Adrenal gland (tissue), 12 donors: Measurements from ENCODE around the gene SRSF9. TPM values are rescaled to one million over a fixed set of nuclear protein-coding genes. Genes with fewer than 3 reads are reported as not detected.

Source experiments
- DNase-seq, 7 donors: peaks; one replicate each; pipeline ENCODE4 v3.0.0-alpha.2; 2019 to 2020
- H3K27ac ChIP-seq, 5 donors: fragments of 200-600 bp; sonication (generic) in 4 of 5; 1 replicate in 3 of 5; 2 replicates in 2 of 5; pipeline versions ENCODE4 v1.5.1 to v1.8.0; 2016 to 2020; ENCODE audit warnings: mild to moderate bottlenecking in 1 of 5
- H3K27me3 ChIP-seq: fragments of 200-600 bp; 2 replicates; pipeline ENCODE4 v1.8.0; 2021
- H3K36me3 ChIP-seq, 2 donors: fragments of 200-600 bp; replicated peaks in 1 of 2; 1 replicate in 1 of 2; 2 replicates in 1 of 2; pipeline versions ENCODE4 v1.5.1 to v1.8.0; 2018 to 2022
- H3K4me1 ChIP-seq, 2 donors: fragments of 200-600 bp; replicated peaks in 1 of 2; 1 replicate in 1 of 2; 2 replicates in 1 of 2; pipeline versions ENCODE4 v1.5.1 to v1.8.0; 2018 to 2021
- H3K4me3 ChIP-seq, 4 donors: fragments of 200-600 bp; sonication (generic) in 3 of 4; one replicate each; pipeline ENCODE4 v1.5.1; 2016 to 2018
- H3K9me3 ChIP-seq, 3 donors: fragments of 200-600 bp; sonication (generic) in 1 of 3; replicated peaks in 1 of 3; 1 replicate in 2 of 3; 2 replicates in 1 of 3; pipeline versions ENCODE4 v1.5.1 to v1.8.0; 2016 to 2021
- CTCF ChIP-seq, 6 experiments: fragments of 450-650 bp in 4 of 6; fragments of 200-600 bp in 2 of 6; sonication (generic) in 1 of 6; IDR thresholded peaks; 1 replicate in 5 of 6; 2 replicates in 1 of 6; pipeline versions ENCODE4 v1.5.1 to v1.8.0; 2016 to 2021; ENCODE audit warnings: antibody characterized with exemption in 6 of 6, mild to moderate bottlenecking in 2 of 6, moderate library complexity in 1 of 6
- POLR2A ChIP-seq, 2 donors: fragments of 450-650 bp; IDR thresholded peaks; one replicate each; pipeline ENCODE4 v1.6.1; 2017; ENCODE audit warnings: antibody characterized with exemption in 2 of 2, mild to moderate bottlenecking in 2 of 2, moderate library complexity in 1 of 2
- WGBS, 4 donors: extraction: QIAGEN DNeasy Blood & Tissue Kit in 2 of 4; methylation state at CpG; one replicate each; pipeline versions ENCODE4 v1.1.5 to v1.1.7; 2013 to 2017; 5-methylcytosine and 5-hydroxymethylcytosine counted together
- intact Hi-C, 2 donors: fragments of 100-400 bp; cut with DNase I; formaldehyde crosslinking; loops; one replicate each; pipeline versions ENCODE4 v1.14.1 to v1.15.0; 2022 to 2023
- polyA plus RNA-seq, 3 donors: library from polyadenylated mRNA; stranded (reverse); fragments of 200-250 nt in 2 of 3; fragments of 350-450 nt in 1 of 3; fragmentation: Illumina TruSeq in 1 of 3; extraction: RNeasy Lipid Tissue Mini Kit (QIAGEN cat#74804) in 1 of 3; gene quantifications; one replicate each; pipeline ENCODE4 v1.2.3, GENCODE V29; 2013 to 2014
- small RNA-seq, 2 donors: library from RNA; depleted of rRNA; stranded (forward); fragments of <200 nt; gene quantifications; one replicate each; pipeline ENCODE3, GENCODE V24; 2016
- total RNA-seq, 9 donors: library from RNA; depleted of rRNA in 4 of 9; stranded (reverse); fragments of >200 nt in 4 of 9; fragments of 120-200 nt in 1 of 9; fragmentation: NEBNext Ultra II Directional in 1 of 9; extraction: Animal tissue kit (Norgen Biotek cat#: 25700) in 1 of 9; gene quantifications; one replicate each; pipeline versions ENCODE4 v1.1.0 to v1.2.4, GENCODE V29; 2013 to 2023
- donor health status: healthy with polysubstance abuse.
- donor health status: Bipolar disorder and iron deficiency.
- donor health status: DM: yes; HTN: yes; CAD: no.
- donor health status: DM: no; HTN: no; CAD: no.
- donor health status: DM: no; HTN: no; CAD: no.
- donor health status: DM: yes; HTN: yes; CAD: no.

SRSF9 gene
- total and polyA plus RNA-seq, 12 donors, result 55.5 to 206 (median 112) TPM

GRCh38 chr12:120413901-120414695 lies 55.5 kb downstream of the SRSF9 start:
- Histone ChIP-seq H3K36me3 (no peaks in the 10 kb centered on the region), H3K4me1 (peaks cover 5 to 7% of the 10 kb centered on the region in 2 donors), H3K9me3 (no peaks in the 10 kb centered on the region), H3K27ac (peak overlapping the region in 2 of 5 donors; percentile 19 to 73), H3K27me3 (no peaks in the 10 kb centered on the region), H3K4me3 (no peak overlapping the region)
- intact Hi-C loops, result no loop called here
- TF ChIP-seq POLR2A (IDR thresholded peaks at IDR 0.05), result no peak
- no peak for TF ChIP-seq CTCF (IDR thresholded peaks at IDR 0.05)
- 31 to 41% (median 36%) methylated on average over 4 to 13 of the region's 13 CpGs for WGBS, 4 donors
- DNase-seq, result peak; percentile 30 to 68 (median 62)

GRCh38 chr12:120412421-120412820 lies 57.1 kb downstream of the SRSF9 start:
- H3K4me3 ChIP-seq, result no peak overlapping the region
- no peaks in the 10 kb centered on the region for H3K27me3 ChIP-seq
- H3K9me3 ChIP-seq, result no peaks in the 10 kb centered on the region
- DNase-seq, result no peak
- WGBS, 4 donors, result 78 to 87% (median 84%) methylated on average over 7 of the region's 7 CpGs
- H3K4me1 ChIP-seq, result peaks cover 5 to 7% of the 10 kb centered on the region in 2 donors
- H3K36me3 ChIP-seq, result no peaks in the 10 kb centered on the region
- no peak overlapping the region for H3K27ac ChIP-seq
- intact Hi-C loops, result no loop called here
- no peak for TF ChIP-seq POLR2A (IDR thresholded peaks at IDR 0.05)
- TF ChIP-seq CTCF (IDR thresholded peaks at IDR 0.05), result no peak

Small RNAs within 50 kb of the gene (small RNA-seq; reads per million reads assigned to genes)
- 0 reads per million in 2 donors for gene RF00019

Other genes with a start within 250 kb of the SRSF9 start
- 100 to 1,000 TPM in 4 of 9 donors, 10 to 100 TPM in 5; 12.5 to 156 (median 66.5) TPM for gene PXN, start 204.0 kb downstream of the SRSF9 start, total RNA-seq
- gene PXN, start 204.0 kb downstream of the SRSF9 start, polyA plus RNA-seq, result 100 to 1,000 TPM in 2 of 3 donors, 10 to 100 TPM in 1; 79.9 to 142 (median 123) TPM
- gene RNU4-2, start 177.8 kb downstream of the SRSF9 start, total RNA-seq, result 1,000 to 10,000 TPM in 5 of 9 donors, under 1 TPM in 4; under 0.01 to 8,354 (median 4,817) TPM
- not detected for gene RNU4-2, start 177.8 kb downstream of the SRSF9 start, polyA plus RNA-seq
- gene RNU4-1, start 176.5 kb downstream of the SRSF9 start, total RNA-seq, result 1,000 to 10,000 TPM in 5 of 9 donors, under 1 TPM in 3, not detected in 1; under 0.01 to 4,330 (median 1,627) TPM
- gene RNU4-1, start 176.5 kb downstream of the SRSF9 start, polyA plus RNA-seq, result not detected
- gene SIRT4, start 167.4 kb downstream of the SRSF9 start, total RNA-seq, result 10 to 100 TPM in 2 of 9 donors, 1 to 10 TPM in 7; 1.9 to 16.8 (median 7.4) TPM
- 1 to 10 TPM; 2.9 to 5.1 (median 3.6) TPM for gene SIRT4, start 167.4 kb downstream of the SRSF9 start, polyA plus RNA-seq
- 10 to 100 TPM in 1 of 9 donors, 1 to 10 TPM in 7, not detected in 1; 1.3 to 17.2 (median 4.9) TPM for gene PLA2G1B, start 142.0 kb downstream of the SRSF9 start, total RNA-seq
- gene PLA2G1B, start 142.0 kb downstream of the SRSF9 start, polyA plus RNA-seq, result 10 to 100 TPM in 1 of 3 donors, 1 to 10 TPM in 2; 4.0 to 18.7 (median 4.9) TPM
- 10 to 100 TPM in 3 of 9 donors, 1 to 10 TPM in 5, under 1 TPM in 1; 0.87 to 24.2 (median 6.9) TPM for gene MSI1, start 100.6 kb downstream of the SRSF9 start, total RNA-seq
- 1 to 10 TPM in 2 of 3 donors, under 1 TPM in 1; 0.88 to 8.8 (median 6.6) TPM for gene MSI1, start 100.6 kb downstream of the SRSF9 start, polyA plus RNA-seq
- gene COX6A1, start 31.6 kb downstream of the SRSF9 start, total RNA-seq, result 1,000 to 10,000 TPM in 1 of 9 donors, 100 to 1,000 TPM in 8; 378 to 1,017 (median 716) TPM
- 1,000 to 10,000 TPM in 1 of 3 donors, 100 to 1,000 TPM in 2; 504 to 1,577 (median 661) TPM for gene COX6A1, start 31.6 kb downstream of the SRSF9 start, polyA plus RNA-seq
- gene TRIAP1, start 23.4 kb downstream of the SRSF9 start, total RNA-seq, result 10 to 100 TPM in 8 of 9 donors, 1 to 10 TPM in 1; 8.2 to 53.5 (median 19.9) TPM
- gene TRIAP1, start 23.4 kb downstream of the SRSF9 start, polyA plus RNA-seq, result 10 to 100 TPM; 19.2 to 35.6 (median 19.9) TPM
- gene GATC, start 23.3 kb downstream of the SRSF9 start, total RNA-seq, result 10 to 100 TPM; 21.9 to 43.6 (median 32.4) TPM
- gene GATC, start 23.3 kb downstream of the SRSF9 start, polyA plus RNA-seq, result 10 to 100 TPM in 1 of 3 donors, 1 to 10 TPM in 2; 9.0 to 29.8 (median 9.3) TPM
- gene DYNLL1, start 26.4 kb upstream of the SRSF9 start, total RNA-seq, result 100 to 1,000 TPM; 168 to 463 (median 304) TPM
- 100 to 1,000 TPM; 301 to 378 (median 335) TPM for gene DYNLL1, start 26.4 kb upstream of the SRSF9 start, polyA plus RNA-seq
- 10 to 100 TPM; 24.9 to 74.4 (median 34.9) TPM for gene COQ5, start 59.4 kb upstream of the SRSF9 start, total RNA-seq
- gene COQ5, start 59.4 kb upstream of the SRSF9 start, polyA plus RNA-seq, result 10 to 100 TPM; 31.9 to 46.6 (median 34.2) TPM
- 100 to 1,000 TPM in 8 of 9 donors, 10 to 100 TPM in 1; 99.9 to 366 (median 237) TPM for gene RNF10, start 64.6 kb upstream of the SRSF9 start, total RNA-seq
- 100 to 1,000 TPM; 194 to 741 (median 572) TPM for gene RNF10, start 64.6 kb upstream of the SRSF9 start, polyA plus RNA-seq
- gene POP5, start 111.7 kb upstream of the SRSF9 start, total RNA-seq, result 10 to 100 TPM; 31.4 to 92.4 (median 65.0) TPM
- 100 to 1,000 TPM in 2 of 3 donors, 10 to 100 TPM in 1; 69.0 to 158 (median 116) TPM for gene POP5, start 111.7 kb upstream of the SRSF9 start, polyA plus RNA-seq
- 1 to 10 TPM in 7 of 9 donors, under 1 TPM in 1, not detected in 1; 0.42 to 3.9 (median 2.1) TPM for gene CABP1, start 170.9 kb upstream of the SRSF9 start, total RNA-seq
- gene CABP1, start 170.9 kb upstream of the SRSF9 start, polyA plus RNA-seq, result 1 to 10 TPM; 2.3 to 5.1 (median 2.9) TPM
- gene MLEC, start 217.4 kb upstream of the SRSF9 start, total RNA-seq, result 100 to 1,000 TPM; 210 to 555 (median 285) TPM
- gene MLEC, start 217.4 kb upstream of the SRSF9 start, polyA plus RNA-seq, result 100 to 1,000 TPM in 1 of 3 donors, 10 to 100 TPM in 2; 68.3 to 286 (median 90.0) TPM
- 10 to 100 TPM; 21.5 to 97.5 (median 66.2) TPM for gene UNC119B, start 240.7 kb upstream of the SRSF9 start, total RNA-seq
- gene UNC119B, start 240.7 kb upstream of the SRSF9 start, polyA plus RNA-seq, result 10 to 100 TPM; 14.0 to 43.9 (median 17.9) TPM